Measurements from ENCODE around the gene TXNRD2.

Gene TXNRD2

DNA sequence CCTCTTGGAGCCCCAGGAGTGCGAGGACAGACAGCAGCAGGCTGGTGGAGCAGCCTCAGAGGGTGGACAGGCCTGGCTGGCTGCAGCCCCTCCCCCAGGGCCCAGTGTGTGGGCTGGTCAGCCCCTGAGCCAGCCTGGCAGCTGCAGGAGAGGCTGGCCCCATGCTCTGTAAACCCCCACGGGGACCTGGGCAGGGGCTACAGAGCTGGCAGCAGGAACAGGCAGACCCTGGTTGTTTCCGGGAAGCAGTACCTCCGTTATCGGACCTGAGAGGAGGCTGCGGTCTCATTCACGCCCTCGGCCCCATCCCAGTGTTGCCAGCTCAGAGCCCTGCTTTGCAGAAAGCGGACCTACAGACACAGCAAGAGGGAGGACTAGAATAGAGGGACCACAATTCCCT, 38.6 kb downstream of the TXNRD2 start:
- no peak for DNase-seq

DNA sequence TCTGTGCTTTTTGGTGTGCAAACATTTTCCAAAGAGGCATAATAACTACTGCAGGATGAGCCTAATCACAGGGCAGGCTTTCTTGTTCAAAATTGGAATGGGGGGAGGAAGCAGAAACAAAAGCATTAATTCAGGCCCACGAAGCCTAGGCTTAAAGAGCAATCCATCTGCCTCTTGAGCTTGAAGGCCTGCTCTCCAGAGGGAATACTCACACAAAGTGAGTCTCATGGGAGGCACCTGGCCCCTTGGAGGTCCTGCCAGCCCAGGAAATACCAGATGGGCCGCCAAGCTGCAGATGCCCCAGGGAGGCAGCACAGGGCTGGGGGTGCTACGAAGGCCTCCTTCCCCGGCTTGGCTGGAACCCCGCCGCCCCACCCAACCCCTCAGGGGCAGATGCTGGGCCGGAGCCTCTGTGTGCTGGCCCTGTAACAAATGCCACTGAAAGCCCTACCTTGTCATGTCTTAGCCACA, 39.3 kb downstream of the TXNRD2 start:
- DNase-seq = peak; percentile 77

DNA sequence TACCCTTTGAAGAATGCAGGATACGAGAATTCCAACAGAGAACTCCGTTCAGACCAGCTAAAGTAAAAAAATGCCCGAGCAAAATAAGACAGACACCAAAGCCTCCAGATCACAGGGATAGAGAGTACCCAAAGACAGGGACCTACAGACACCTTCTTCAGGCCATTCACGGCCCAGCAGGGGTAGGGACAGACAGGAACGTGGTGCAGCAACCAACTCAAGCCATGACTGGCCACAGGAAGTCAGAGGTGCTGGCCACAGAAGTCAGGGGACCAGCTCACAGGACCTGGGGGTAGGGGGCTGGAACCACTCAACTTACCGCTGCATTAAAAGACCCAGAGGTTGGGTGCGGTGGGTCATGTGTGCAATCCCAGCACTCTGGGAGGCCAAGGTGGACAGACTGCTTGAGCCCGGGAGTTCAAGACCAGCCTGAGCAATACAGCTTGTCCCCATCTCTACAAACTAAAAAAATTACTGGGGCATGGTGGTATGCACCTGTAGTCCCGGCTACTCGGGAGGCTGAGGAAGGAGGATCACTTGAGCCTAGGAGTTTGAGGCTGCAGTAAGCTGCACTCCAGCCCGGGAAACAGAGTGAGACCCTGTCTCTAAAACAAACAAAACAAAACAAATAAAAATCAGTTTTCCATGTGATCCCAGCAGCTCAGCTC, 39.9 kb downstream of the TXNRD2 start:
- no peak for DNase-seq

DNA sequence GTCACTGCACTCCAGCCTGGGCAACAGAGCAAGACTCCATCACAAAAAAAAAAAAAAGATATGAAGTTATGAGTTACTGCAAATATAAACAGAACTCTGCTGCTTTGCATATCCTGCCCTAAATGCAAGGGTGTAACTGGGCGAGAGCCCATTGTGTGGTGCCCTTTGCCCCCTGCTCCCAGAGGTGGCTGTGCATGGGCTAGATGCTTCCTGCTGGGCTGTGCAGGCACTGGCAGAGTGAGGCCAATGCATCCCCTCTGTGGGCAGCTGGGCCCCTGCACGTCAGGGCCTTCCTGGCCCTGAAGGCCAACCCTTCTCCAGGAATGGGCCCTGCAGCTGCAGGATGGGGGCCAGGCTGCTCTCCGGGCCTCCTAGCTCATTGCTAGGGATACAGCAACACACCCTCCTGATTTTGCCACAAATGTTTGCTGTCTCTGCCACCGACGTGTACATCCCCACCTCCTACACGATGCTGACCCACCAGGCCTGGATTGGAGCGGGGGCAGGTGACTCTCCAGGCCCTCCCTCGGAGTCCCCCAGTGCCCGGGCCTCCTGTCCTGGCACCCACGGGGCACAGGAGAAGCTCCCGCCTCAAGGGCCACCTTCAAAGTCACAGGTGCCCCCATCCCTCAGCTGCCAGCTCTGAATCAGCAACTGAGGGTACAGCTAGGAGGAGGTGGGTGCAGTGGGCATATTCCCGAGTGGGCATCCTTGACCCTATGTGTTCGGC, 40.7 kb downstream of the TXNRD2 start:
- DNase-seq = no peak

DNA sequence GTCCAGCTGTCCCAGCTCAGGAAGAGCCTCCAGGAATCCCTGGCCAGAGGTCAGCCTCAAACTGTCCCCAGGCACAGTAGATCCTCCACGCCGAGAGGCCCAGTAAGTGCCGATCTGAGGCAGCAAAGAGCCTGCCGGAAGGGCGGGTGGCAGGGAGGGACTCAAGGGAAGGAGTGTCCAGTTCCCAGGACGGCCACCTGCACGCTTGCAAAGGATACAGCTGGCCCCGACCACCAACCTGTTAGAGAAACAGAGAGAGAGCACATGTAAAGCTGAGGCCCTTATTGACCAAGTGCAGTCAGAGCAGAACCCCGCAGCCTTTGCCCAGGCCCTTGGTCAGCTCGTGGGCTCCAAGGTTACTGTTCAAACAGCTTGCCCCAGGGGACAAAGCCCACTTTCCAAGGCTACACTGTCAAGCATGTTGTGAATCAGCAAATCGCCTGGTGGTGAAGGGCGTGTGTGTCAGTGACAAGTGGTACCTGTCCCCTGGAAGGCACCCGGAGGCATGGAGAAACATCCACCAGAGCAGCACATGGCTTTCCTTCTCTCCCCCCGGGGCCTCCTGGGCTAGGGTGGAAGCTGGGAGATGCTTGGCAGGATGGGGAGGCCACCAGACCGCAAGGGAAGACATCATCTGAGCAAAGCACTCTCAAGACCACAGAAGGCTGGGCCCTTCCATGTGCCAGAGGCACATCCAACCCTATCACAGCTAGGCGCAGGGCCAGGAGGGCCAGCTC, 42.6 kb downstream of the TXNRD2 start:
- DNase-seq = no peak

DNA sequence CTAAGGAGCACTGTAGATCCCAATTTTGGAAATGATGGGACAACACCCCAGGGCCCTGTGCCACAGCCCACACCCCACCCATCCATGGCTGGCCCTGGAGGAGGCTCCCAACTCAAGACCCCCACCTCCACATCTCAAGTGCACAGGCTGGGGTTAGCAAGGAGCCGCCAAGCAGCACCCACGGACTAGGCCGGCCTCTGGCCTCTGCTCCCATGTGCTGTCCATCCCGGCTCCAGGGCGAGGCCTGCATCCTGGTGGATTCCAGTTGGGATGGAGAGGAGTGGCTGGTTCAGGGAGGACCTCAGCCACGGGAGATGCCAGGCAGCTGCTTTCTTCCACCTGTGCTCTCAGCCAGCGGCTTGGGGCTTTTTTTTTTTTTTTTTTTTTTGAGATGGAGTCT, 43.5 kb downstream of the TXNRD2 start:
- no peak for DNase-seq

DNA sequence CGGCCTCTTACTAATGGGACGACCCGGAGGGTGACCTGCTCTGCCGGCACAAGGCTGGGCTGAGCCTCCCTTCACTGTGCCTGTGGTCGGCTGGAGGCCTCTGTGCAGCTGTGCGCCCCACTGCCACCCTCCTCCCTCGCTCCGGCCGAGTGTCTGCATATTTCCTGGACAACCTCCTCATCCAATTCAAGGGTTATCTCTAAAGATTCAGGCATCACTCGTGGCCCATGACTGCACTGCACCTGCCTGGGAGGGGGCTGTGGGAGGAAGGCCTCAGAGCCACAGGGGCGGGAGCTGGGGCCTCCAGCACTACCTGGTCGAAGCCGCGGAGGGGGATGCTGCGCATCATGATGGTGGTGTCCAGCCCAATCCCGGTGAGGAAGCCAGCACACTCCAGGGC, 43.9 kb downstream of the TXNRD2 start:
- DNase-seq = no peak

DNA sequence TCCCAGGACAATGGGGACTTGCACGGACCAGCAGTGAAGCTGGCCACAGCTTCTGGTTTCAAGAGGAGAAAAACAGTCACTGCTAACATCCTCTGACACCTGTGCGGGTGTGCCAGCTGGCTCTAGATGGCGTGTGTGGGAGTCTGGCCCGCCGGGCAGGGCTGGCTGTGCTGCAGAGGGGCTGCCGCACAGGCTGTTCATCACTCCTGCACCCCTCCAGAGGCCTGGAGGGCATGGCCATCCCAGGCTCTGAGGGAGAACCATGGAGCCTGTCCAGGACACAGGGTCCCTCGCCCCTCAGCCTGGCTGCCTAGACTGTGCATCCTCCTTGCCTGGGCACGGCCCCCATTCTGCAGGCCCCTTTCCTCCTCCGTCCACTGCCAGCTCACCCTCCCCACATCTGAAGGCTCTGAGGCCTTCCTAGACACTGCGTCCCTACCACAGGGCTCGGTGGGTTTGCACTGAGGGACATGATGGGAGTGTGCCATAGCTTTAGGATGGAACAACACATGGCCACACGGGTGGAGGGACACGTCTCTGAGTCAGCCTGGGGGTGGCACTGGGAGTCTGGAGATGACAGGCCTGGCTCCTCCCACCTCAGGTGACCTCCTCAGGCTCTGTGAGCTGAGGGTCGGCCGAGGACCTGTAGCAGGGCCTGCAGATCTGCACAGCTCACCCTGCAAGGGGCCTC, 44.8 kb downstream of the TXNRD2 start:
- DNase-seq = no peak

DNA sequence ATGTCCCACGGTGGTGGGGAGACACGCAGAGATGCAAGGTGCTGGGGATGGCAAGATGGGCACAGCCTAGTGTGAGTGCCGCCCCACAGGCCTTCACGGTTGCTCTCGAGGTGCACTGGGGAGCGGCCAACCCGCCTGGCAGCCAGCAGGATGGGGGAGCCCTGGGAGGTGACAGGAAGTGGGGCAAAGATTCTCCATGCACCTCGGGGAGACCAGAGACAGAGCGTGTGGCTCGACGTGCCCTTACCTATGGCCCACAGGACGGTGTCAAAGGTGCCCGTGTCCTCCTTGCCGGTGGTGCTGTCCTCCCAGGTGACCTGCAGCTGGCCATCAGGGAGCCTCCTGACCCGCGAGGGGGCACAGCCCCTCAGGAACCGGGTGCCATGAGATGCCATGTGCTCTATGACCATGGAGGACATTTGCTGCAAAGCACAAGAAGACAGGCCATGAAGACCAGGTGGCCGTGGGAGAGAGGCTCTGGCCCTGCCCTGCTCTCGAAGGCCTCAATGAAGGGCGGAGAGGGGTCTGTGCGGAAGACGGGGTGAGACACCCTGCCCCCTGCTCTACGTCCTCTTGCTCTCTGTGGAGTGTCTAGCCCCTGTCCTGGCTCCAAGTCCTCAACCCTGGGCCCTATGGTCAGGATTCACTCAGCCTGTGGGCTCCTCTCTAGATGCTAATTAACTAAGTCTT, 46.3 kb downstream of the TXNRD2 start:
- DNase-seq = no peak

DNA sequence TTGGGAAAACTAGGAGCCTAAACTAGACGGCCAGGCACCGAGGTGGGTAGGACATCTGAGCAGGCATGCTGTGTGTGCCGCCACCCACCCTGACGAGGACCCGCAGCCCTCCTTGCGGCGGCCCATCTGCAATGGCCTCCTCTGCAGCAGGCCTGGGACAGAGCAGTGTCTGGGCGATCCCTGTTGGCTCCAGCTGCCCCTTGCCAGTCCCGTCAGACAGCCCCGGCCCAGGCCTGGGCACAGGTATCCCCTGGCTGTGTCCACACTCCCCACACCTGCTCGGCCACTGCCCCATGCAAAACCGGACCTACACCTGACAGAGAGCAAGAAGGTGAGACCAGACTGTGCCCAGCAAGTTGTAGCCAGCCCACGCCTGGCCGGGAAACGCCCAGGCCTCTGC, 48.3 kb downstream of the TXNRD2 start:
- DNase-seq = no peak

DNA sequence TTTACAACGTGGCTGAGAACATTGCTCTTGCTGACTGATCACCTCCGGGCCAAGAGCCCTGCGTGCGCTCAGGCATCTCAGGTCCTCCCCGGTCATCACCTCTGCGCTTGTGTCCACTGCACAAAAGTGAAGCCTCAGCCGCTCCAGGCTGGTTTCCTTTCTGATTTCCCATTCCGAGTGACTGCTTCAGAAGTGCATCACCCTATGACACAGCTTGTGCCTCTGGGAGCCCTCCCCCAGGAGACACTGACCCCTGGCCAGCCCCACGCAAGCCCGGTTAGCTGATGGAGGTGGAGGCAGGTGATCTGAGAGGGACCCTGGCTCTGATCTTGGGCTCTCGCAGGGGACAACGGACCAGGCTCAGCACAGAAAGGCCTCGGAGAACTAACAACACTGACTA, 48.7 kb downstream of the TXNRD2 start:
- no peak for DNase-seq

DNA sequence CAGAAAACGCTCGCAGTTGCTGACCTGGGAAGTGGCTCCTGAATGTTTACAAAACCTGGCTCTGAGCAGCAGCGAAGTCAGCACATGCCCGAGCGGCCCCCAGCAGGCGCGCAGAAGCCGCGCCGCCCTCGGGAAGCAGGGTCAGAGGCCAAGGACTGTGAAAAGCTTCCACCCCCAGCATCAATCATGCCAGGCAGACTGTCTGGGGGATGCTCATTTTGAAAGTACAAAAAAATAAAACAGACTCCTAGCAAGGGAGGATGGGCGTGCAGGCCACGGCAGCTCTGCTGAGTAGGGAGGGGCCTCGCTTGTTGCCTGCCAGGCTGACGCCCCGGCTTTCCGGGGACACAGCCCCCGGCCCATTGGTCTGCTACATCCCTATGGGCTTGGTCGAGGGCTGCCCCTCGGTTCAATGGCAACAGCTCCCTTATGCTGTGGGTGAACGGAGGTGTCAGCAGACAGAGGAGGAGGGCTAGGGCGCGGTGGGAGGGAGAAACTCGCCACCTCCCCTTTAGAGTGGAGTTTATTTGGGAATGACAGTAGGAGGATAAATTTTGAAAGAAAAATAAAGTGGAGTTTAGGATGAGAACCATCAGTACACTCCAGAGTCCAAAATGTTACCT, 49.2 kb downstream of the TXNRD2 start:
- no peak for DNase-seq

DNA sequence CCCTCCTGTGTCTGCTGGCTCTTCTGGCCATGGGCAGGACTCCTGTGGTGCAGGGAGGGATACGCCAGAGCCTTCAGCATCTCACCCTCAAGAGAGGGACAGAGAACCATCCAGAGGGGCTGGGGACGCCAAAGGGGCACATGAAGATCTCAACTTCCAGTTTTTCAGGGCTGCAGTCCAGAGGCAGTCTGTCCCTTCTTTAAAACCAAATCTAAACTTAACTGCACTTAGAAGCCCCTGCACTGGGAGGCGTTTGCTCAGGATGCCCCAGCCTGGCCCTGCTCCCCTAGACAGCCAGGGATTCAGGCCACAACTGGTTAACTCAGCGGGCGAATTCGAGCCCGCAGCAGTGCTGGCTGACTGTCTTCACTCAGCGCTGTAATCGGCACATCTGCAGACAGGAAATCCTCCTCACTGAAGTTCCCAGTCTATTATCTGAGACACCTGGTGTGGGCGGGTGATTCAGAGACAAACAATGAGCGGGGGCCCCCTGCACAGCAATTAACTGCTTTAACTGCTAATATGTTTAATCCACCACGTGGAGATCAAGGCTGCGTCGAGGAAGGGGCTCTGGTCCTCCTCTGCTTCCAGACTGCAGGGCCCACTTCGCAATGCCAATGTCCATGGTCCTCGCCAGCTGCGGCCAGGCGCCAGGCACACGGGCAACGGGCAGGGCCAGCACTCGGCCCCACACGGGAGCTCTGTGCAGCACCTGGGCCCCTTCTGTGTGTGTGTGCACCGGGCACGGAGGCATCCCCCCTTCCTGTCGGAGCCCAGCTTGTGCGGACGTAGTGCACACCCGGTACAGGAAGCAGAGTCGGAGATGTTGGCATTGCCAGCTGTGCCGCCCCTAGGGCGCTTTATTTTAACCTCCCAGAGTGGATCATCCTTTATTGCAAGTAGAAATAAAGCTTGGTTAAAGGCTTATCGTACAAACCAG, 50.0 kb downstream of the TXNRD2 start:
- DNase-seq = peak; percentile 65

DNA sequence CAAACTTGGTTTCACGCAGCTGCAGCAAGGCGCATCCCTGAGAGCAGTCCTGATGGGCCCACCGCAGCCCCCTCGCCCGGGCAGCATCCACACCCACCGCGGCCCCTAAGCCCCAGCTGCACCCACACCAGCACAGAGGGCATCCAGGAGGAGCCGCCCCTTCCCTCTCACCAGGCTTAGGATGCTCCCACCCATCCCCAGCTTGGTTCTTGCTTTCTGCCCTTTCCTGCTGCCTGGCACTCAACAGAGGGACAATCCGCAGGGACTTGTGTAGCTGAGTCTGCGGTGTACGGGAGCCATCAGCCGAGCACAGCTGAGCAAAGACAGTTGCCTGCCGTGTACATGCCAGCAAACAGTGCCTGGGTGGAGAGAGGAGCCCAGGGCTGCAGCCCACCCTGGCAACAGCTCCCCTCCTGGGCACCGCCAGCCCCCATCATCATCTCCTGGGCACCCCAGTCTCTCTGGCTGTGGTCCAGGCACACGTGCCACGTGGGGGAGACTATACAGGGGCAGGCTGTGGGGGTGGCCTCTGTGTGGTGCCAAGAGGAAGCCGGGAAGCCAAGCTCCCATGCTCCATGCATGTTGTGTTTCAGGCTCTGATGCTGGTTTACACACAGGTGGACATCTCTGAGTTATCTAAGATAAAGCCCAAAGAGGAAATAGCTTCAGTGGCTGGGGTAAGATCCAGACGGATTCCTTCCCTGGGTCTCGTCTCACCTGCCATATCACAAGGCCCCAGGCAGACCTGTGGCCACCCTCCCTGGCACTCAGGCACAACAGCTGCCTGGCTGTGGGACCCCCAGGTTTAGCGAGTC, 50.9 kb downstream of the TXNRD2 start:
- peak; percentile 21 for DNase-seq

DNA sequence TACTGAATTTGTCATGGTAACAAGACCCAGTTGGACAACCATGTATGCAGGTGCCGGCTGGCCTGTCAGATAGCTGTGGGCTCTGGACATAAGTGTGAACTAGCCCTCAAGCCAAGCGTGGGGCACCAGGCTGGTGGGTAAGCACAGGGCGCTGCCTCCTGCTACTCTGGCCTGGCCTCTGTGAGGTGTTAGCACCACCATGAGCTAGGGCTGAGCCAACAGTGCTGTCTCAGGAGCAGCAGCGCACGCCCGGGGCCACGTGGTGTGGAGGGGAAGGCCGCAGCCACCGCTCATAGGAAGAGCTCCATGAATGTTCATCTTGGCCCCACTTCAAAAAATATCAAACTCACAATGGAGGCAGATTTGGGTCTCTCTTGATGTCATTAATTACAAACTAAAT, 51.7 kb downstream of the TXNRD2 start:
- no peak for DNase-seq

DNA sequence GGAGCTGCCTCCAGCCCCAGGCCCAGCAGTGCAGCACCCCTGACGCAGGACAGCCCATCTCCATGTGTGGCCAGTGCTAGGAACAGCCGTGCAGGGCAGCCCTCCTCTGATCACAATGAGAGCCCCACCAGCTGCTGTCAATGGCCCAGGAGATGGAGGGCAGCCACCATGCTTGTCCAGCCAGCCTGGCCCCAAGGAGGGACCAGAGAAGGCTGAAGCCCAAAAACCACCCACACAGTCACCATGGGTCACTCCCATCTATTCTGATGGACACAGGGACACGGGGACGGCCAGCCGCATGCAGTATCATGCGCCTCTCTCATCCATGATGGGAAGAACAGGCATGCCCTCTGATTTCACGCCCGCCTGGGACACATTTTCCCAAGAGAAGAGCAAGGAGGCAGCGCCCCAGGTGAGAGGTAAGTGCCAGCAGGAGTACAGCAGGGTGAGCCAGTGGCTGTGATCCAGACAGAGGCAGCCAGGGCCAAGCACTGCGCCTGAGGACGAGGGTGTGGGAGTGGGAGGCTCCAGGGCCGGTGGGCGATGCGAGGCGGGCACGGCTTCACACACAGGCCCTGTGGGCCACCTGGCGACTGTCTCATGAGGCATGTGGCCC, 53.4 kb downstream of the TXNRD2 start:
- DNase-seq = no peak

DNA sequence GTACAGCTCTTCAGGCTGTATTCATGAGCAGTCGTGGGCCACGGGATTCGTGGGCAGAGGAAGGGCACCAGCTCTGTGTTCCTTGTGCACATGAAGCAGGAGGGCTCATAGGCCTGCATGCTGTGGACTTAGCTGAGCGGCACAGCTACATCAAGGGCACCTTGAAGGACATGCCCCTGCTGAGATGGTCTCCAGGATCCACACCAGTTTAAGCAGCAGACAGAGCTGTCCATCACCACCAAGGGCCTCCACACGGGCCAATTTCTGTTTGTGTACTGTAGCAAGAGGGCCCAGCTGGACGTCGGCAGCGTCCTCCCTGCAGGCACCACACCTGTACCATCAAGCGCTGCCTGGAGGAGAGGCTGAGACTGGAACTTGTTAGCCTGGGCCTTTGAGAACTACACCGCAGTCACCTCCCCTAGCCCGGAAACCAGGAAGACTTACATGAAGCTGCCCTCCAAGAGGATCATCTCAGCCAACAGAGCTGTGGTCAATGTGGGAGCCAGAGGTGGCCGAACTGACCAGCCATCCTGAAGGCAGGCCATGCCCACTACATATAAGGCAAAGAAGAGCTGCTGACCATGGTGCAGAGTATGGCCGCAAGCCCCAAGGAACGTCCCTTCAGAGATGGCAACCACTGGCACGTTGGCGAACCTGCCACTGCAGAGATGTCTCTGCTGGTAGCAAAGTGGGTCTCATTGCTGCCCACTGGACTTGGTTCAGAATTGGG, 54.2 kb downstream of the TXNRD2 start:
- DNase-seq = no peak

DNA sequence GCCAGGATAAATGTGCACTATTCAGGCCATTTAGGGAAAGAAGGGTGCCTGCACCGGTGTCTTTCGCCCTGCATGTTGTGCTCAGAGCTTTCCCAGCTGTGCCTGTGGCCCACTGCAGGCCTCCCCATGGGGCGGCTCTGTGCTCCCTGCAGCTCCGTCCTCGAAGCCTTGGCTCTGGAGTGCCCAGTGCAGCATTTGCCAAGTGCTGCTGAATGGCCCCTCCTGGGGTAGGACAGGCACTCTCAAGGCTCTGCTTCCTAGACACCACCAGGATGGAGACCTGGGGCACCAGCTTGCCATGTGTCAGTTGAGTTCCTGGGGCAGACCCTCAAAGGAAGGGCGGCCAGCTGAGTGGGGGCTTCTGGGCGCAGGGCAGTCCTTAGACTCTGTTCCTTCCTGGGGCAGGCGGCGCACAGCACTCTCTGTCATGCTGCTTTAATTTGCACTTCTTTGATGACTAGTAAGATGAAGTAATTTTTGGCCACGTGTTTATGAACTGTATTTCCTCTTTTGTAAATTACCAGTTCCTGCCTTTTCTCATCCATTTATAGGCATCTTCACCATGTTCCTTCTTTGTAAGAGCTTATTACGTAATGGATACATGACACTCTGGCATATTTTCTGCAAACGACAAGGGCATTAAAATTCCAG, 54.9 kb downstream of the TXNRD2 start:
- DNase-seq = no peak

Measured in NCI-H1092 treated with DMSO at 0.1 percent for 48 hours (cell line).